GM12801 (cell line): ENCODE measurements around the gene GPN2.

Experiments used
- TF ChIP-seq, protein P1 (sequence below): IDR thresholded peaks from one replicate; pipeline ENCODE4 v1.5.1; 2011; ENCODE audit warnings: control low read depth; ENCODE audit not compliant: insufficient read length; ENCODE audit errors: extremely low read depth

GPN2 gene

DNA sequence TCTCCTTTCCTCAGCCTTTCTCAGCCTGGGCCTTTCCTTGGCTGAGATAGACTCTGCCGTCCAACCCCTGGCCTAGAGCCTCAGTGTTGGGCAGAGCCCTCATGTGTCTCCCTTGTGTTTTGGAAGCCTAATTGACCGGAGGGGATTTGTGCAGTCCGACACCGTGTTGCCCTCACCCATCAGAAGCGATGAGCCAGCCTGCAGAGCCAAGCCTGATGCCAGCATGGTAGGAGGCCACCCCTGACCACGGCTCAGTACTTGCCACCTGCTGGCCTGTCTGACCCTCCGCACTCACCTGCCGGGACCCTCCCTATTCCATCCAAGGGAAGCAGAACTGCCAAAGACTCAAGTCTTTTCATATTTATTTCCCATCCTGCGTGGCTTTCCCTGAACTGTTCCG is 36.5 kb downstream of the GPN2 start:
- TF ChIP-seq, protein P1, sequence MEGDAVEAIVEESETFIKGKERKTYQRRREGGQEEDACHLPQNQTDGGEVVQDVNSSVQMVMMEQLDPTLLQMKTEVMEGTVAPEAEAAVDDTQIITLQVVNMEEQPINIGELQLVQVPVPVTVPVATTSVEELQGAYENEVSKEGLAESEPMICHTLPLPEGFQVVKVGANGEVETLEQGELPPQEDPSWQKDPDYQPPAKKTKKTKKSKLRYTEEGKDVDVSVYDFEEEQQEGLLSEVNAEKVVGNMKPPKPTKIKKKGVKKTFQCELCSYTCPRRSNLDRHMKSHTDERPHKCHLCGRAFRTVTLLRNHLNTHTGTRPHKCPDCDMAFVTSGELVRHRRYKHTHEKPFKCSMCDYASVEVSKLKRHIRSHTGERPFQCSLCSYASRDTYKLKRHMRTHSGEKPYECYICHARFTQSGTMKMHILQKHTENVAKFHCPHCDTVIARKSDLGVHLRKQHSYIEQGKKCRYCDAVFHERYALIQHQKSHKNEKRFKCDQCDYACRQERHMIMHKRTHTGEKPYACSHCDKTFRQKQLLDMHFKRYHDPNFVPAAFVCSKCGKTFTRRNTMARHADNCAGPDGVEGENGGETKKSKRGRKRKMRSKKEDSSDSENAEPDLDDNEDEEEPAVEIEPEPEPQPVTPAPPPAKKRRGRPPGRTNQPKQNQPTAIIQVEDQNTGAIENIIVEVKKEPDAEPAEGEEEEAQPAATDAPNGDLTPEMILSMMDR: no peak

DNA sequence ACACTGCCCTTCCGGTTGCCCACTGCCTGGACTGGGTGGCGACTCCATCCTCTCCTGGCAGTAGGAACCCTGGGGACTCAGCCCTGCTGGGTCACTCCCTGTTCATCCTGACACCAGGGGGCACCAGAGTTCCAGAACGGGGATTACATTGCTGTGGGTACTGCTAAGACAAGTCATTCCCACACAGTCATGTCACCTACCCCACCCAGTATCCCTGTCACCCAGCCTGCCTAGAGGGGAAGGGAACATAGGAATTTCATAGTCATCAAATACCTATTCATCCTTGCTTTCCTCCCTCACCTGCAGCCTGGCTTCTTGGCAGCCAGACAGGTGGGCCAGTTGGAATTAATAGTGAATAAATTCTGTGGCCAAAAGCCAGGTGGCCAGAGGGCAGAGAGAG is 36.9 kb downstream of the GPN2 start:
- TF ChIP-seq, protein P1: no peak

DNA sequence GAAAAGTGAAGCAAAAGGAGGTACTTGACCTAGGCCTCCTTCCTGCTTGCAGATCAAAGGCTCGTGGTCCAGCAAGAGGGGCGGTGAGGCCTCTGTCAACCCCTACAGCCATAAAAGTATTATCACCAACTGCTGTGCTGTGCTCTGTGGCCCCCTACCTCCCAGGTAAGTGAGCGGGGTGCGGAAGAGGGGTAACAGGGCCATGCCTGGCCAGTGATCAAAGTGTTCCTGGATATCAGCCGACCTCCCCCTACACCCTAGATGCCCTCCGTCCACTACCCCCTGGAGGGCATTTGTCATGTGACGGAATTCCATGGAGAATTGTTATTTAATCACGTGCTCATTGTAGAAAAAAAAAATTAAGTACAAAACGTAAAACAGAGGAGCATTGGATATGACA is 37.4 kb downstream of the GPN2 start:
- TF ChIP-seq, protein P1: no peak

DNA sequence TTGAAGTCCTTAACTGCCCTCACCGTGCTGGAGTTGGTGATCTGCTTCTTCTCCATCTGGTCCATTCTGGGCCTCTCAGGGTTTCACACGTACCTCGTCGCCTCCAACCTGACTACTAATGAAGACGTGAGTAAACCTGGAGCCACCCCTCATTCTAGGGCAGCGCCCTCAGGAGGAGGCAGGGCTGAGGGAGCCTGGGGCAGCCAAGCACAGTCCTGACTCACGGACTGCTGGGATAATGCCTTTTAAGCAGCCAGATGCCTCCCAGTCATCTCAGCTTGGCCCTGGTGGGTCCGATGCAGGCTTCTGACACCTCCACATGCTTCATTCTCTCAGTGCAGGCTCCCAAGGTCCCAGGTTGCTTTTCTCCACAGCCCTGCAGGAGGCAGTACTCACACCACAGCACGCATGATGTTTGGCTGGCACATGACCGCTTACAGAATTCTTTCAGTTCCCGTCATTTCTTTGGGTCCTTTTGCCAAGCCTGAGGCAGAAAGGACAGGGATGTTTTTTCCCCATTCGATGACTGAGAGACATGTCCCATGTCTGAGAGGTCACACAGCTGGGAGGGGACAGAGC is 38.9 kb downstream of the GPN2 start:
- TF ChIP-seq, protein P1: no peak

DNA sequence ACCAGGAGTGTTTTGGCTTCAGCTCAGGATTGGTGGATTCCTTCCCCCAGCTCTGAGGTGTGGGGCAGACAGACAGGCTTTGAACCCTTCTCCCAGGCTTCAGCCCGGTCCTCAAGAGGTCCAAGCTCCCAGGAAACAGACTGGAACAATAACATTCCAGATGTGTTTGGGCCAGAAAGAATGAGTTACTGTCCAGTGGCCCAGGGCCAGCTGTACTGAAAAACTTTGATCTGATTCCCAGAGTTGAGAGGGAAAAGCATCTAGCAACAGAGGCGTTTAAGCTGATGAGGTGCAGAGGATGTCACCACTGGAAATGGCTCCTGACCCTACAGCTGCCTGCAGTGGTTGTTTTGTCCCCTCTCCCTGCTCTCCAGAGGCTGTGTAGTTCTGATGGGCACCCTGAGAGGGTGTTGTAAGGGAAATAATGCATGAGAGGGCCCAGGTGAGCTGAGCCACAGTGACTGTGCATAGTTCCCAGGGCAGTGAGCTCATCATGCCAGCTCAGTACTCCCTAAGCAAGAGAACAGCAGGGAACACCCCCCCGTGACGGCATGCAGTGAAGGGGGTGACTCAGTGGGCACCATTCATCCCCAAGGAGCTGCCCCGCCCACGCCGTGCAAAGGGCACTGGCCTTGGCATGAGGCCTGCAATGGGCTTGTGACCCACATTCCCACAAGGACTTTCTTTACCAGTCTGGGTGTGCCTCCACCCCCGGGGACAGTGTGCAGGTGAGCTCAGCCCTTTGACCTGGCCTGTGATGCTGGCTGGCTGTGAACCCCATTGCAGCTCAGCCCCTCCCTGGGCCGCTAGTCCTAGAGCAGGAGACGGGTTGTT is 40.9 kb downstream of the GPN2 start:
- TF ChIP-seq, protein P1: no peak

DNA sequence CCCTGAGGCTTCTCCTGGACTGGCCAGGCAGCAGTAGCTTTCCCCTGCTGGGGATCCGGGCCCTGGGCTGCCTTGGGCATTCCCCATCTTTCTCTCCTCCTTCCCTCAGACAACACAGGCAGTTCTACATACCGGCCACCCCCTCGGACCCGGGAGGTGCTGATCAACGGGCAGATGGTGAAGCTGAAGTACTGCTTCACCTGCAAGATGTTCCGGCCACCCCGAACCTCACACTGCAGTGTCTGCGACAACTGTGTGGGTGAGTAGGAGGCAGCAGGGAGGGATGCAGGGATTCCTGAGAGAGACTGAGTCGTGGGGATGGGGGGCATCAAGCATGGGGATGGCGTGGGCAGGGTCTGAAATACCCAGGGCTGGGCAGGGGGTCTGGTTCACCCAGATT is 41.6 kb downstream of the GPN2 start:
- TF ChIP-seq, protein P1: no peak

DNA sequence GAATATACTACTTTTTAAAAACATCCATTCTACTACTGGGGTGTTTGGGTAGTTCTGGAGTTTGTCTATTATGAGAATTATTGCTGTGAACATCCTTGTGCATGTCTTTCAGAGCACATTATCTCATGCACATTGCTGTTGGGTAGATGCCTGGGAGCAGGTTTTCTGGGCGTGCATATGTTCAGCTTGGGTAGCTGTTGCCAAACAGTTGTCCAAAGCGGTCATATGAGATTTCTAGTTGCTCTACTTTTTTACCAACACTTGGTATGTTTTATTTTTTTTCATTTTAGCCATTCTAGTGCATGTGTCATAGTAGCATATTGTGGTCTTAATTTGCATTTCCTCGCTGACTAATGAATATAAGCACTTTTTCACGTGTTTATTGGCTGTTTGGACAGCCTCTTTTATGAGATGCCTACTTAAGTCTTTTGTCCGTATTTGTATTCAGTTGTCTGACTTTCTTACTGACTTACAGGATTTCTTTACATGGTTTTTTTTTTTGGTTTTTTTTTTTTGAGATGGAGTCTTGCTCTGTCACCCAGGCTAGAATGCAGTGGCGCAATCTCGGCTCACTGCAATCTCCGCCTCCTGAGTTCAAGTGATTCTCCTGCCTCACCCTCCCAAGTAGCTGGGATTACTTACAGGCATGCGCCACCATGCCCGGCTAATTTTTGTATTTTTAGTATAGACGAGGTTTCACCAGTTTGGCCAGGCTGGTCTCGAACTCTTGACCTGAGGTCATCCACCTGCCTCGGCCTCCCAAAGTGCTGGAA is 45.5 kb downstream of the GPN2 start:
- TF ChIP-seq, protein P1: no peak
